Astrocyte of the spinal cord (primary cell): ENCODE results near the gene FARSA.

Source experiments
- DNase-seq: peaks from one replicate; pipeline ENCODE4 v3.0.0; 2011; ENCODE audit warnings: low read depth, low spot score
- H3K4me3 ChIP-seq: 2 replicates; pipeline ENCODE4 v1.5.1; 2011; ENCODE audit warnings: low read depth, mild to moderate bottlenecking, low read length, moderate library complexity
- in situ Hi-C: cut with HindIII; loops from 2 replicates; pipeline ENCODE4 v1.10.0; 2017; ENCODE audit warnings: low sequenced_read_pairs
- TF ChIP-seq, protein P1 (sequence below): IDR thresholded peaks from 2 replicates; pipeline ENCODE4 v1.5.1; 2012; ENCODE audit warnings: low read depth, mild to moderate bottlenecking, low read length, inconsistent platforms

The FARSA gene

DNA sequence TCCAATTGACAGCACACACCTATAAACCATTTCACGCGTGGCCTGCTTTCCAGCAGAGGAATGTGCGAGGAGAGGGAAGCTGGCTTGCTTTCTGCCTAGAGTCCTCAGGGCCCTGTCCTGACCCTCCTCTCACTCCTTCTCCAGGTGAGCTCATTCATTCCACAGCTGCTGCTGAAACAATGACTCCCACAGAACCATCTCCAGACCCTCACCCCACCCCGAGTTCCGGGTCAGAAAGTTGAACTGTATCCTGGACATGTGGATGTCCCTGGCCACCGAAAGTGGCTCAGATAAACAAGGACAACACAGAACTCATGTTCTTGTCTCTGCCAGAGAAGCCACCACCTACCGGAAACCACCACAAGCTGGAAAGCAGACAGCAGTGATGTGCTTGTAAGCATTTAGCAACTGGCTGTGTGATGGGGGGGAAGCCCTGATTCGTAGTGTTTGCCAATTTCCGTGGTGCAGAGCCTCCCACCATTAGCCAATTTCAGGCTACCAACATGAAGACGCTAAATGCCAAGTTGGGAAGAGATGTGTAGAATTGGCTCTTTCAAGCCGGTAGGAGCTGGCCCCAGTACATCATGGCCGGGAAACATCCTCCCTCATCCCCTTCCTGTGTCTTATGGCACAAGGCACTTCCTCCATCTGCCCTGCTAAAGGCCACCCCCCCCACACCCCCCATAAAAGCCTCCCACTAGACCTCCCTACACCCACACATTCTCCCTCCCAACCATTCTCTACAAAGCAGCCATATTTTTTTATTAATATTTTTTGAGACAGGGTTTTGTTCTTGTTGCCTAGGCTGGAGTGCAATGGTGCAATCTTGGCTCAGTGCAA lies 19.4 kb downstream of the FARSA start:
- H3K4me3 ChIP-seq, result no peak overlapping the region
- no peak for DNase-seq
- TF ChIP-seq, protein P1, sequence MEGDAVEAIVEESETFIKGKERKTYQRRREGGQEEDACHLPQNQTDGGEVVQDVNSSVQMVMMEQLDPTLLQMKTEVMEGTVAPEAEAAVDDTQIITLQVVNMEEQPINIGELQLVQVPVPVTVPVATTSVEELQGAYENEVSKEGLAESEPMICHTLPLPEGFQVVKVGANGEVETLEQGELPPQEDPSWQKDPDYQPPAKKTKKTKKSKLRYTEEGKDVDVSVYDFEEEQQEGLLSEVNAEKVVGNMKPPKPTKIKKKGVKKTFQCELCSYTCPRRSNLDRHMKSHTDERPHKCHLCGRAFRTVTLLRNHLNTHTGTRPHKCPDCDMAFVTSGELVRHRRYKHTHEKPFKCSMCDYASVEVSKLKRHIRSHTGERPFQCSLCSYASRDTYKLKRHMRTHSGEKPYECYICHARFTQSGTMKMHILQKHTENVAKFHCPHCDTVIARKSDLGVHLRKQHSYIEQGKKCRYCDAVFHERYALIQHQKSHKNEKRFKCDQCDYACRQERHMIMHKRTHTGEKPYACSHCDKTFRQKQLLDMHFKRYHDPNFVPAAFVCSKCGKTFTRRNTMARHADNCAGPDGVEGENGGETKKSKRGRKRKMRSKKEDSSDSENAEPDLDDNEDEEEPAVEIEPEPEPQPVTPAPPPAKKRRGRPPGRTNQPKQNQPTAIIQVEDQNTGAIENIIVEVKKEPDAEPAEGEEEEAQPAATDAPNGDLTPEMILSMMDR, result no peak
- in situ Hi-C loops, result no loop called here

- in situ Hi-C loops, result no loop called here
- H3K4me3 ChIP-seq, result no peak overlapping the region
Measured at GRCh38 chr19:12913011-12913561, 20.4 kb downstream of the FARSA start.

DNA sequence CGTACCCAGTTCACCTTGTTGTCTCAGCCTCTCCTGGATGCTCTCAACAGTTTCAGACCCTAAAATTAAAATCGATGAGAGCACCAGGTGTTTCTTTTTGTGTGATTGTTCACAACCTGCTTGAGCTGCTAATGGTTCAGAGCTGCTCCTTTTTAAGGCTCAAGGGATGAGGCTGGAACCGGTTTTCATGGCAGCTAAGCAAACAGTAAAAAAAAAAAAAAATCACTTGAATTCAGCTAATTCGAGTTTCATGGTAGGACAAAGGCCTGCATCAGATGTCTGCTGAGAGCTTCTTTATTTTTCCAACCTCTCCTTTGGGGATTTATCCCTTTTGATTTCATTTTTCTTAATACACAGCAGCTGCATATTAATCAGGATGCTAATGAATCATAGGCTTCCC lies 20.9 kb downstream of the FARSA start:
- no peak for DNase-seq
- in situ Hi-C loops, result no loop called here
- TF ChIP-seq, protein P1, result no peak
- H3K4me3 ChIP-seq, result no peak overlapping the region

More at GRCh38 chr19:12913011-12913561, 20.4 kb downstream of the FARSA start:
- DNase-seq, result peak; percentile 37
- TF ChIP-seq, protein P1, result no peak

GRCh38 chr19:12907166-12907565 lies 26.3 kb downstream of the FARSA start:
- TF ChIP-seq, protein P1, result no peak
- H3K4me3 ChIP-seq, result no peak overlapping the region
- in situ Hi-C loops, result no loop called here
- DNase-seq, result no peak

DNA sequence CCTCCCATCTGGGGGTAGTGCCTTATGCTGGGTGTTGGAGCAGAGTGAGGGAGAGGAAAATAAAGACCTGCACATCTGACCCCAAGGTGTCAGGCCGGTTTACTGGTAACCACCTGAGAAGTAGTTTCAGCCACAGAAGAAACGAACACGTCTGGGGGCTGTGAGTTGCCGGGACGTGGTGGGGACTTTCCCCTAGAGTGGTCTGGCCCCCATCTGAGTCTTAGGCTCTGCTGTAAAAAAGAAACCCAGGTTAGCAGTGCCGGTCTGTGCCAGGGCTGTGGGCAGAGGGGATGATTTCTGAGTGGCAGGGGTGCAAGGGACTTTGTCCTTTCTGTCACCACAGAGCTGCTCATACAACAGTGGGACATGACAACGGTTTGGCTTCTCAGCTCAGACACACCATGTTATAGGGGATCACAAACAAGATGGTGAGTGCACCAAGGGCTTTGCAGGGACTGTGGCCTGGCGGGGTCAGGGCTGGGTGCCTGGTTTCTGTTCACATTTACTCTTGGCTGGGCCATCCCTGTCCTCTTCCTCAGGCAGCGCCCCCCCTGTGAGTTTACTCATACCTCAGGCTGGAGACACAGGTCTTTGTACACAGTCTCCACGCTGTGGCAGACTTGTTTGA lies 33.5 kb downstream of the FARSA start:
- no peak for DNase-seq
- in situ Hi-C loops, result no loop called here
- TF ChIP-seq, protein P1, result no peak

GRCh38 chr19:12896460-12896859 lies 37.1 kb downstream of the FARSA start:
- H3K4me3 ChIP-seq, result no peak overlapping the region
- no peak for DNase-seq
- in situ Hi-C loops, result no loop called here
- TF ChIP-seq, protein P1, result no peak

More for the DNA sequence above, 33.5 kb downstream of the FARSA start:
- no peak overlapping the region for H3K4me3 ChIP-seq
